GM12878 (cell line): Measurements from ENCODE around the gene FGD6. TPM values are rescaled to one million over a fixed set of nuclear protein-coding genes. Genes with fewer than 3 reads are reported as not detected.

Source experiments
- ATAC-seq: fragments of 200-7000 bp; cut with Tn5 transposase; 3 replicates; pipeline ENCODE4 v1.9.1; 2020; ENCODE audit warnings: mild to moderate bottlenecking, moderate library complexity
- BruUV-seq: library from RNA; stranded (reverse); fragments of 400-500 nt; replicated peaks from 2 replicates; lab custom pipeline; 2021; lab: Mats Ljungman, UMichigan
- CTCF ChIA-PET: fragments of 300-600 bp; sonication (Branson Sonifier 250); formaldehyde crosslinking; extraction: SDS; loops from one replicate; lab custom pipeline; 2021; ENCODE audit warnings: inconsistent platforms; lab: Yijun Ruan, JAX
- POLR2A ChIA-PET: fragments of 350-600 bp; formaldehyde crosslinking; extraction: SDS; loops from one replicate; lab custom pipeline; 2021; ENCODE audit warnings: inconsistent platforms; lab: Charles Lee
- RAD21 ChIA-PET: fragments of 300-600 bp; sonication (Branson Sonifier 250); formaldehyde crosslinking; loops from one replicate; lab custom pipeline; 2023; ENCODE audit warnings: antibody characterized with exemption; ENCODE audit not compliant: unreplicated experiment; lab: Charles Lee
- SMC1A ChIA-PET: fragments of 300-600 bp; sonication (Branson Sonifier 250); formaldehyde crosslinking; loops from one replicate; lab custom pipeline; 2023; ENCODE audit not compliant: unreplicated experiment, uncharacterized antibody; lab: Charles Lee
- DNase-seq: peaks from one replicate; pipeline ENCODE4 v3.0.0-alpha.2; 2011; ENCODE audit warnings: low read depth, low spot score
- FAIRE-seq: peaks from 3 replicates; lab custom pipeline; 2011; peaks lifted over from hg19 to GRCh38; lab: Jason Lieb, UNC
- H2AFZ ChIP-seq: 2 replicates; pipeline ENCODE4 v1.6.0; 2011; ENCODE audit warnings: low read depth, low read length, control low read depth; ENCODE audit not compliant: control insufficient read depth
- H3K27ac ChIP-seq: 2 replicates; pipeline ENCODE4 v1.5.1; 2011; ENCODE audit warnings: control low read depth; ENCODE audit not compliant: control insufficient read depth, insufficient read depth
- H3K27me3 ChIP-seq, 2 experiments: replicated peaks in 1 of 2; 2 replicates each; pipeline versions ENCODE4 v1.6.0 to v1.6.1; 2011; ENCODE audit warnings: low read length in 1 of 2; ENCODE audit not compliant: control insufficient read depth in 2 of 2, insufficient read depth in 2 of 2
- H3K36me3 ChIP-seq, 2 experiments: 2 replicates each; pipeline ENCODE4 v1.5.1; 2011; ENCODE audit warnings: low read length in 1 of 2; ENCODE audit not compliant: control insufficient read depth in 2 of 2, insufficient read depth in 2 of 2
- H3K4me1 ChIP-seq: 2 replicates; pipeline ENCODE4 v1.6.1; 2011; ENCODE audit warnings: mild to moderate bottlenecking, low read length, moderate library complexity, mixed read lengths; ENCODE audit not compliant: control insufficient read depth, insufficient read depth
- H3K4me2 ChIP-seq: 2 replicates; pipeline ENCODE4 v1.6.0; 2011; ENCODE audit warnings: control low read depth; ENCODE audit not compliant: control insufficient read depth, insufficient read depth
- H3K4me3 ChIP-seq: fragments of 200-600 bp; sonication (generic); 2 replicates; pipeline ENCODE4 v1.5.1; 2016
- H3K79me2 ChIP-seq: 2 replicates; pipeline ENCODE4 v1.6.0; 2011; ENCODE audit warnings: low read length; ENCODE audit not compliant: control insufficient read depth, insufficient read depth
- H3K9ac ChIP-seq: 2 replicates; pipeline ENCODE4 v1.8.0; 2011; ENCODE audit warnings: low read length, control low read depth, mixed read lengths; ENCODE audit not compliant: control insufficient read depth, insufficient read depth
- H3K9me3 ChIP-seq: replicated peaks from 3 replicates; pipeline ENCODE4 v1.5.1; 2011; ENCODE audit warnings: mild to moderate bottlenecking, low read length; ENCODE audit not compliant: control insufficient read depth, insufficient read depth
- H4K20me1 ChIP-seq: 2 replicates; pipeline ENCODE4 v1.6.0; 2011; ENCODE audit not compliant: control insufficient read depth, insufficient read depth
- ASH2L ChIP-seq: fragments of 300-600, 200-600 bp; sonication (generic); IDR thresholded peaks from 2 replicates; pipeline ENCODE4 v1.6.1; 2017; ENCODE audit warnings: low read depth, mild to moderate bottlenecking, borderline replicate concordance
- BRCA1 ChIP-seq: IDR thresholded peaks from 2 replicates; pipeline ENCODE4 v1.6.1; 2011; ENCODE audit warnings: low read depth, low read length, improper control_type of control experiment
- CBX3 ChIP-seq: fragments of 200-600 bp; sonication (generic); IDR thresholded peaks from 2 replicates; pipeline ENCODE4 v1.6.1; 2016; ENCODE audit warnings: low read depth, borderline replicate concordance
- CHD2 ChIP-seq: IDR thresholded peaks from 2 replicates; pipeline ENCODE4 v1.6.1; 2011; ENCODE audit warnings: low read depth, low read length, improper control_type of control experiment, borderline replicate concordance
- E2F4 ChIP-seq: IDR thresholded peaks from 2 replicates; pipeline ENCODE4 v1.6.1; 2012; ENCODE audit warnings: low read depth, low read length, improper control_type of control experiment
- GABPA ChIP-seq: IDR thresholded peaks from 2 replicates; pipeline ENCODE4 v1.6.1; 2014; ENCODE audit warnings: antibody characterized with exemption, low read depth, mild to moderate bottlenecking, inconsistent platforms
- HDAC2 ChIP-seq: fragments of 200-600 bp; sonication (generic); IDR thresholded peaks from 2 replicates; pipeline ENCODE4 v1.6.1; 2017
- IKZF1 ChIP-seq: fragments of 450-650 bp; conservative IDR thresholded peaks from 2 replicates; pipeline ENCODE4 v1.6.1; 2017; ENCODE audit warnings: antibody characterized with exemption, mild to moderate bottlenecking
- IKZF2 ChIP-seq, 2 experiments: fragments of 450-650 bp; IDR thresholded peaks; 2 replicates each; pipeline ENCODE4 v1.6.1; 2017; ENCODE audit warnings: mild to moderate bottlenecking in 2 of 2, moderate library complexity in 2 of 2
- JUNB ChIP-seq: IDR thresholded peaks from 2 replicates; pipeline ENCODE4 v1.6.1; 2016; ENCODE audit warnings: antibody characterized with exemption, mild to moderate bottlenecking
- KDM1A ChIP-seq: fragments of 200-600 bp; sonication (generic); IDR thresholded peaks from 2 replicates; pipeline ENCODE4 v1.6.1; 2016; ENCODE audit warnings: borderline replicate concordance
- MXI1 ChIP-seq: fragments of 150-350 bp; IDR thresholded peaks from 2 replicates; pipeline ENCODE4 v1.6.1; 2011; ENCODE audit warnings: low read depth, mild to moderate bottlenecking, inconsistent platforms, low read length, improper control_type of control experiment
- NFYA ChIP-seq: IDR thresholded peaks from 2 replicates; pipeline ENCODE4 v1.6.1; 2011; ENCODE audit warnings: low read depth, mild to moderate bottlenecking, low read length, improper control_type of control experiment, borderline replicate concordance
- RELB ChIP-seq: fragments of 450-650 bp; IDR thresholded peaks from 2 replicates; pipeline ENCODE4 v1.6.1; 2017; ENCODE audit warnings: low read depth, mild to moderate bottlenecking, moderate library complexity
- RFX5 ChIP-seq: IDR thresholded peaks from 2 replicates; pipeline ENCODE4 v1.6.1; 2011; ENCODE audit warnings: low read depth, low read length, improper control_type of control experiment
- SMARCA5 ChIP-seq: fragments of 450-650 bp; IDR thresholded peaks from 2 replicates; pipeline ENCODE4 v1.6.1; 2017; ENCODE audit warnings: mild to moderate bottlenecking
- SUZ12 ChIP-seq: fragments of 200-600 bp; sonication (generic); IDR thresholded peaks from one replicate; pipeline ENCODE4 v1.6.1; 2018; ENCODE audit warnings: antibody characterized with exemption, mild to moderate bottlenecking; ENCODE audit not compliant: unreplicated experiment
- TCF12 ChIP-seq: IDR thresholded peaks from 2 replicates; pipeline ENCODE4 v1.6.1; 2011; ENCODE audit warnings: low read depth, mild to moderate bottlenecking, low read length
- ZBTB40 ChIP-seq: fragments of 450-650 bp; IDR thresholded peaks from 2 replicates; pipeline ENCODE4 v1.6.1; 2016; ENCODE audit warnings: mild to moderate bottlenecking, moderate library complexity, borderline replicate concordance
- WGBS: methylation state at CpG from one replicate; pipeline ENCODE4 v1.1.6; 2016; ENCODE audit warnings: low lambda C conversion rate; ENCODE audit not compliant: insufficient replicate concordance, insufficient coverage; ENCODE audit errors: missing lambda C conversion rate; 5-methylcytosine and 5-hydroxymethylcytosine counted together
- in situ Hi-C: fragments of 300-500 bp; cut with MboI; formaldehyde crosslinking; loops from 9 replicates; pipeline ENCODE4 v1.14.3; 2018; ENCODE audit warnings: mixed read lengths
- intact Hi-C: fragments of 100-400 bp; cut with micrococcal nuclease; formaldehyde crosslinking; loops from one replicate; pipeline ENCODE4 v1.14.2; 2022; ENCODE audit not compliant: unreplicated experiment
- polyA plus RNA-seq, 11 experiments: library from polyadenylated mRNA; depleted of rRNA in 4 of 11; unstranded in 6 of 11; stranded (reverse) in 5 of 11; fragments of >200 nt; fragmentation: Nextera tagmentation in 4 of 11; fragmentation: Illumina TruSeq in 1 of 11; extraction: Ambion mirVana in 4 of 11; extraction: Trizol in 1 of 11; gene quantifications; 1 replicate in 1 of 11; 2 replicates in 10 of 11; pipeline versions ENCODE4 v1.2.1 to v1.2.3, GENCODE V29; 2011 to 2016; ENCODE audit warnings: inconsistent platforms in 2 of 11, missing spikeins in 2 of 11, low read depth in 1 of 11
- total RNA-seq, 4 experiments: library from RNA; depleted of rRNA in 3 of 4; stranded (reverse); fragments of >200 nt in 3 of 4; fragmentation: Illumina TruSeq in 1 of 4; extraction: Trizol in 1 of 4; gene quantifications; 2 replicates each; pipeline versions ENCODE4 v1.2.1 to v1.2.3, GENCODE V29; 2013 to 2021

The FGD6 gene
- total and polyA plus RNA-seq, 10 of the 15 experiments (the other 5 are each of a cell fraction or from before 2014, with no cell fraction given): 2.4 to 15.5 (median 8.9) TPM

GRCh38 chr12:95205016-95205624 is 12.1 kb downstream of the FGD6 start:
- ChIA-PET SMC1A (interaction anchor here (0.6 to 2.3 kb wide), 4 partner anchors 17 to 655 kb away, joined by 3 to 5 read pairs (median 4); no protein-coding TSS in a partner anchor), CTCF (interaction anchor here (0.8 to 1.7 kb wide), 2 partner anchors 9 to 12 kb away, joined by 3 read pairs; partner anchors contain the start of genes FGD6 and VEZT), POLR2A (interaction anchor here (0.6 to 1.7 kb wide), 4 partner anchors 9 to 57 kb away, joined by 3 to 5 read pairs (median 3); no protein-coding TSS in a partner anchor), RAD21 (interaction anchor here (1.0 kb wide), 1 partner anchor 12 kb away, joined by 4 read pairs; the partner anchor contains the start of genes FGD6 and VEZT)
- H3K4me1 ChIP-seq: peaks cover 35% of the 10 kb centered on the region
- WGBS: 72% methylated on average over 2 of the region's 2 CpGs
- H4K20me1 ChIP-seq: no peaks in the 10 kb centered on the region
- BruUV-seq: no TSS peak
- ATAC-seq (no peak), FAIRE-seq (no peak), DNase-seq (no peak)
- peak overlapping the region; percentile 4; the same call in 1 of the 2 replicates for H3K4me2 ChIP-seq
- no peak for TF ChIP-seq CBX3
- no peak for TF ChIP-seq ZBTB40
- TF ChIP-seq GABPA: no peak
- TF ChIP-seq TCF12: no peak
- TF ChIP-seq SUZ12: no peak
- TF ChIP-seq MXI1: no peak
- no peak for TF ChIP-seq RFX5
- no peak for TF ChIP-seq ASH2L
- no peak for TF ChIP-seq E2F4
- no peak for TF ChIP-seq HDAC2
- TF ChIP-seq KDM1A: no peak
- no peak for TF ChIP-seq SMARCA5
- TF ChIP-seq IKZF2 (IDR thresholded peaks at IDR 0.05): no peak
- TF ChIP-seq BRCA1: no peak
- no peak for TF ChIP-seq JUNB
- TF ChIP-seq NFYA: no peak
- TF ChIP-seq CHD2: no peak
- TF ChIP-seq IKZF1: no peak
- TF ChIP-seq RELB: no peak
- H3K9ac ChIP-seq: peak overlapping the region; percentile 14; the same call in 1 of the 2 replicates
- intact Hi-C loops: no loop called here
- H3K36me3 ChIP-seq: no peaks in the 10 kb centered on the region
- no peak overlapping the region for H3K4me3 ChIP-seq
- no peaks in the 10 kb centered on the region for H3K27me3 ChIP-seq
- in situ Hi-C loops: no loop called here
- peak overlapping the region; percentile 44; the same call in 1 of the 2 replicates for H2AFZ ChIP-seq
- H3K27ac ChIP-seq: peak overlapping the region; percentile 50
- H3K79me2 ChIP-seq: peaks cover 5% of the 10 kb centered on the region
- H3K9me3 ChIP-seq: no peaks in the 10 kb centered on the region
